ENCODE measurements around the gene VCAM1.

VCAM1 gene

DNA sequence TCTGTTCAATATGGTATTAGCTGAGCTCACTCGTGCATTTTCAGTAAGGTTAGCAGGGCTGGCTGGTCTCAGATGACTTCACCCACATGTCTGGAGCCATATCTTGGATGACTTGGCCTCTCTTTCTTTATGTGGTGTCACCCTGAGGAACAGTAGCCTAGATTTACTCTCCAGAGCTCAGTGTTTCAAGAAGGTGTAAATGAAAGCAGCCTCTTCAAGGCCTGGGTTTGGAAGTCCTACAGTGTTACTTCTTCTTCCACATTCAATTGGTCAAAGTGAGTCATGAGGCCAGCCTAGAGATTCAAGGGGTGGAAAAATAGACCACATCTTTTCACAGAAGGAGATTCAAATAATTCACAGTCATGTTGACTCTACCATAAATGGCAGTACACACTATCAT, 12.2 kb downstream of the VCAM1 start:
- peaks cover 2% of the 10 kb centered on the region for H3K36me3 Mint-ChIP-seq (ENCODE audit: insufficient read depth)
- no peak for DNase-seq (ENCODE audit: low spot score in 2 of 2)
- H3K4me3 Mint-ChIP-seq: no peak overlapping the region
- no peaks in the 10 kb centered on the region for H3K9me3 Mint-ChIP-seq
- no peak overlapping the region for H3K27ac Mint-ChIP-seq (ENCODE audit: low read depth)
- H3K4me1 Mint-ChIP-seq: no peaks in the 10 kb centered on the region
- no peaks in the 10 kb centered on the region for H3K27me3 Mint-ChIP-seq
- ATAC-seq (replicated peaks; ENCODE audit: extremely low read depth, poor library complexity, severe bottlenecking): no peak

DNA sequence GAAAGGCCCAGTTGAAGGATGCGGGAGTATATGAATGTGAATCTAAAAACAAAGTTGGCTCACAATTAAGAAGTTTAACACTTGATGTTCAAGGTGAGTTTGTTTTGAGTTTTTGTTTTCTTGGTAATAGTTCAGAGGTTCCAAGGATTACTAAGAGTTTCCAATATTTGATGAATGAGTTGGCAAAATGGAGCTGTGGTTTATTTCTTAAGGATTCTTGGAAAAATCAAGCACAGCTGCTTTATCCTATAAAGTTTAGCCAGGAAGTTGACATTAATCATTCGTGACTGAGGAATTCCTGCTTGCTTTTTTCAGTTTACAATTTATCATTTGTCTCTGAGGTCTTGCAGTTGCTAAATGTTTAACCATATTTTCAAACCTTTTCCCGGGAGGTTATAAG, 15.1 kb downstream of the VCAM1 start:
- ATAC-seq (replicated peaks; ENCODE audit: extremely low read depth, poor library complexity, severe bottlenecking): no peak
- no peaks in the 10 kb centered on the region for H3K4me1 Mint-ChIP-seq
- no peak overlapping the region for H3K4me3 Mint-ChIP-seq
- H3K9me3 Mint-ChIP-seq: no peaks in the 10 kb centered on the region
- no peak overlapping the region for H3K27ac Mint-ChIP-seq (ENCODE audit: low read depth)
- H3K27me3 Mint-ChIP-seq: no peaks in the 10 kb centered on the region
- DNase-seq (ENCODE audit: low spot score in 2 of 2): no peak
- H3K36me3 Mint-ChIP-seq (ENCODE audit: insufficient read depth): peaks cover 2% of the 10 kb centered on the region

DNA sequence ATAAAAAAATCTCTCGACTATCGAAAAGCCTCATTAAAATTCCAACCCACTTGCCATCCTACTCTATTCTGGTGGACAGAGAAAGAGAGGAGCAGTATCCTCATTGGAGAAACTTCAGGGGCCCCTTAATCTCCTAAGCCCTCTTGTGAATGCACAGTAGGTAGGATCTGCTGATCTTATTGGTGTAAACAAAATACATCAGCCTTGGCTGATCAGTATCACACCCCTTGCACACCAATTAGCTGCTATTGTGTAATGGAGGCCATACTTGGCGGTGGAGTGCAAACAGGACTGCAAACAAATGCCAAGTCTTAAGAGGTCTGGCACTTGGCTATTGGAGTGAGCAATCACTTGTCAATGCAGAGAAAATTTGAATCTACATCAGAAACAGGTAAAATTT, 15.7 kb downstream of the VCAM1 start:
- H3K27ac Mint-ChIP-seq (ENCODE audit: low read depth): no peak overlapping the region

DNA sequence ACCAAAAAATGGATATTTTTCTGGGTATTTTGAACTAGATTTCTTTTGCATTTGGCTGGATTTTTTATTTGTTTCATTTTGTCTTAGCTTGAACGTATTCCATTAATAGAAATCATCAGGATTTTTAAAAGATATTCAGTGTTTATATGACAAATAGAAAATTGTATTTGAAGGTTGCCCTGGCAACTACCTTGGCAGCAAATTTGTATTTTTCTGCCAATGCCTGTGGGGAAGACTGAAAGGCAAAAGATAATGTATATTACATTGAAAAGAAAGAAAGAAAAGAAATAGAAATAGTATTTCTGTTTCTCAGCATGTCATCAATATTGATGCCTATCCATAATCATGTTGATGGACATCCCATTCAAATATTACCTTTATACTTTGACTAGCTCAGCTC, 16.8 kb downstream of the VCAM1 start:
- DNase-seq (ENCODE audit: low spot score in 2 of 2) (no peak), ATAC-seq (replicated peaks; ENCODE audit: extremely low read depth, poor library complexity, severe bottlenecking) (no peak)
- no peaks in the 10 kb centered on the region for H3K4me1 Mint-ChIP-seq
- H3K27ac Mint-ChIP-seq (ENCODE audit: low read depth): no peak overlapping the region
- peaks cover 2% of the 10 kb centered on the region for H3K36me3 Mint-ChIP-seq (ENCODE audit: insufficient read depth)
- H3K27me3 Mint-ChIP-seq: no peaks in the 10 kb centered on the region
- H3K9me3 Mint-ChIP-seq: no peaks in the 10 kb centered on the region
- no peak overlapping the region for H3K4me3 Mint-ChIP-seq

More for the DNA sequence above, 15.7 kb downstream of the VCAM1 start:
- Mint-ChIP-seq H3K36me3 (ENCODE audit: insufficient read depth) (peaks cover 2% of the 10 kb centered on the region), H3K4me3 (no peak overlapping the region), H3K9me3 (no peaks in the 10 kb centered on the region), H3K4me1 (no peaks in the 10 kb centered on the region), H3K27me3 (no peaks in the 10 kb centered on the region)
- no peak for DNase-seq (ENCODE audit: low spot score in 2 of 2)
- no peak for ATAC-seq (replicated peaks; ENCODE audit: extremely low read depth, poor library complexity, severe bottlenecking)

DNA sequence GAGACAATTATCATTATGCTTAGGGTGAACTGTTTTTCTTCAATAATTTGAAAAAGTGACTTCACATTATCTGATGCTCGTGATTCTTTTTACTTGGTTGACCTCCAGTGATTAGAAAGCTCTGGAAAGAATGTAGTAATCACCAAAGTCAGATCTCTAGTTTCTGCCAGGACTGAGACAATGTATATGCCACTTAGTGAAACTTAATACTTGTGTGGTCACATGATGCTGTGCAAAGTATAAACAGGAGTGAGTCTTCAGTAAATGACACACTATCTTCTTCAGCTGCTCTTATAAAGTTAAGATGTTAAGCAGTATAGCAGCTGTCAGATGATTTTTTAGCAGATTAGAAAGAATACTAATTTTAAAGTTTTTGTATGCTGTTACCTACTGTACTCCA, 17.2 kb downstream of the VCAM1 start:
- Mint-ChIP-seq H3K27me3 (no peaks in the 10 kb centered on the region), H3K4me1 (no peaks in the 10 kb centered on the region), H3K36me3 (ENCODE audit: insufficient read depth) (peaks cover 2% of the 10 kb centered on the region), H3K27ac (ENCODE audit: low read depth) (no peak overlapping the region), H3K4me3 (no peak overlapping the region), H3K9me3 (no peaks in the 10 kb centered on the region)
- no peak for ATAC-seq (replicated peaks; ENCODE audit: extremely low read depth, poor library complexity, severe bottlenecking)
- no peak for DNase-seq (ENCODE audit: low spot score in 2 of 2)

DNA sequence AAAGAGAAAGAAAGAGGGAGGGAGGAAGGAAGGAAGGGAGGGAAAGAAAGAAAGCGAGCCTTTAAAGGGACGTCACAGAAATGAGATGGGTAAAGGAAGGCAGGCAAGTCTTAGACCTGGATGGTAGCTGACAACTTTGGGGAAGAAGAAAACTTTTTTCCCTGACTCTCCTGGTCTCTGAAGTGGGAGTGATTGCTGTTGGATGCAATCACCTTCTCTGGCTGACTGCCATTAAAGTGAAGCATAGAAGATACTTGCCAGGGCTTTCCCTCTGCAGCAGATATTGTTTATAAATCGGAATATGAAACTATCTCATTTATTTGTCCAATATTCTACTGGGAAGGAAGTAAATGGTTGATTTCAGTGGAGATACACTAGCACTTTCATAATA, 27.0 kb downstream of the VCAM1 start:
- ATAC-seq (replicated peaks; ENCODE audit: extremely low read depth, poor library complexity, severe bottlenecking) (no peak), DNase-seq (ENCODE audit: low spot score in 2 of 2) (no peak)
- Mint-ChIP-seq H3K4me3 (peak overlapping the region; percentile 48), H3K4me1 (peaks cover 12% of the 10 kb centered on the region), H3K9me3 (no peaks in the 10 kb centered on the region), H3K36me3 (ENCODE audit: insufficient read depth) (no peaks in the 10 kb centered on the region), H3K27ac (ENCODE audit: low read depth) (peak overlapping the region; percentile 83), H3K27me3 (peaks cover 19% of the 10 kb centered on the region)

DNA sequence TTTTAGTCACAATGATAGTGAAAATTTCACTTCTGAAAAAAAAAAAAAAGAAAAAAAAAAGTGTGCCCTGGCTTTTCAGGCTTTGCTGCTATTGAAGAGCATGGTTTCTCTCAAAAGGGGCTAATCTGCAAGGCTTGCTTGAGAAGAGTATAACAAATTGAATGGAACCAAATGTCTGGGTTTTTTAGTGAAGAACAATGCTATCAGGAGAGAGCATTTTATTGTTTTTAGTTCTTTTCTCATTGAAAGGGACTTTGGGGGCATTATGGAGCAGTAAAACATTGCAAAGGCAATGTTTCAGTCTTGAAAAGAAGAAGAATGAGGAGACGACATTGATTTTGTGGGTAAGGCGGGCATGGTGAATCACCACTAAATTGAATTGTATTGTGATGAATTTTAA, 28.2 kb downstream of the VCAM1 start:
- ATAC-seq (replicated peaks; ENCODE audit: extremely low read depth, poor library complexity, severe bottlenecking): no peak
- Mint-ChIP-seq H3K4me1 (peaks cover 12% of the 10 kb centered on the region), H3K4me3 (no peak overlapping the region), H3K27me3 (peaks cover 12% of the 10 kb centered on the region), H3K27ac (ENCODE audit: low read depth) (no peak overlapping the region), H3K9me3 (no peaks in the 10 kb centered on the region), H3K36me3 (ENCODE audit: insufficient read depth) (no peaks in the 10 kb centered on the region)
- DNase-seq (ENCODE audit: low spot score in 2 of 2): no peak

DNA sequence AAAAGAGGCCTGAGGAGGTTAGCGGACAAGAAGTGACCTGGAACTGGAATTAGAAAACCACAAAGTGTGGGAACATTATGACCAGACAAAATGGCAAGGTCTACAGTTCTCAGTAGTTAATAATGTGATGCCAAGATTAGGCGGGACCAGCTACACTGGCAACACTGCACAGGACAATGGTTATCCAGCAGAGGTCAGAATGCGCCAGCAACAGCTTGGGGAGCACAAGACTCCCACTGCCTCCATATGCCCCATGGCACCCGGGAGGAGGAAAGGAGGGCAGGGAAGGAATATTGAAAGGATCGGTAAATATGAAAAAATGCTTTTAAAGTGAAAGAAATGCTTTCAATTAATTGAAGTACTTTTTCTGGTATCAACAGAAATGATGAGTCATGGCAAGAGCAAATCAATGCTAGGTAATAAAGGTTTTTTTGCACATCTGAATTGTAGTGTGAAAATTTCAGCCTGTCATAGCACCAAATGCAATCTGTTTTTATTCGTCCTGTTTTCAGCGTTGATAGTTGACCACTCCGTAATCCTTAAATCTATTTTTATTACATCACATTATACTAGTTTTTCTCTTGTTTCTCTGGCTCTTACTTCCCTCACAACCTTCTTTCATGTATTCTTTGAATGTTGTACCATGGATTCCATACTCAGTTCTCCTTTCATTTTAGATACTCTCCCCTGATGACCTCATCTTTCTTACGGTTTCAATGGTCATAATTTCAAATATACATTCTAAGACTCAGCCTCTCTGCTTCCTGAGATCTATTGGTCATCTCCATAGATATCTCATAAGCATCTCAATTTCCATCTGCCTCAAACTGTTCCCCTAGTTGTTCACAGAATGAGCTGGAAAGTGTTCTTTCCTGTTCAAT, 30.7 kb downstream of the VCAM1 start:
- no peak overlapping the region for H3K4me3 Mint-ChIP-seq
- no peak for ATAC-seq (replicated peaks; ENCODE audit: extremely low read depth, poor library complexity, severe bottlenecking)

DNA sequence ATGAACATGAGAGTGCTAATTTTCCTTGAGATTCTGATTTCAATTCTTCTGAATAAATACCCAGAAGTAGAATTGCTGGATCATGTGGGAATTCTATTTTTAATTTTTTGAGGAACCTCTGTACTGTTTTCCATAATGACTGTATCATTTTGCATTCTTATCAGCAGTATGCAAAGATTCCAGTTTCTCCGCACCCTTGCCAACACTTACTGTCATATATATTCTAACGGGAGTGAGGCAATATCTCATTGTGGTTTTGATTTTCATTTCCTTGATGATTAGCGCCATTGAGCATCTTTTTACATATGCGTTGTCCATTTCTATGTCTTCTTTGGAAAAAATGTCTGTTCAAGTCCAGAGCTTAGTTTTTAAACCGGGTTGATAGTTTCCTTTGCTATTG, 33.2 kb downstream of the VCAM1 start:
- Mint-ChIP-seq H3K4me1 (no peaks in the 10 kb centered on the region), H3K9me3 (no peaks in the 10 kb centered on the region), H3K27ac (ENCODE audit: low read depth) (no peak overlapping the region), H3K27me3 (peaks cover 7% of the 10 kb centered on the region), H3K36me3 (ENCODE audit: insufficient read depth) (no peaks in the 10 kb centered on the region), H3K4me3 (no peak overlapping the region)
- ATAC-seq (replicated peaks; ENCODE audit: extremely low read depth, poor library complexity, severe bottlenecking) (no peak), DNase-seq (ENCODE audit: low spot score in 2 of 2) (no peak)

More for the DNA sequence above, 30.7 kb downstream of the VCAM1 start:
- H3K27me3 Mint-ChIP-seq: peaks cover 7% of the 10 kb centered on the region
- peaks cover 12% of the 10 kb centered on the region for H3K4me1 Mint-ChIP-seq
- no peaks in the 10 kb centered on the region for H3K9me3 Mint-ChIP-seq
- no peak for DNase-seq (ENCODE audit: low spot score in 2 of 2)
- H3K27ac Mint-ChIP-seq (ENCODE audit: low read depth): no peak overlapping the region
- no peaks in the 10 kb centered on the region for H3K36me3 Mint-ChIP-seq (ENCODE audit: insufficient read depth)

DNA sequence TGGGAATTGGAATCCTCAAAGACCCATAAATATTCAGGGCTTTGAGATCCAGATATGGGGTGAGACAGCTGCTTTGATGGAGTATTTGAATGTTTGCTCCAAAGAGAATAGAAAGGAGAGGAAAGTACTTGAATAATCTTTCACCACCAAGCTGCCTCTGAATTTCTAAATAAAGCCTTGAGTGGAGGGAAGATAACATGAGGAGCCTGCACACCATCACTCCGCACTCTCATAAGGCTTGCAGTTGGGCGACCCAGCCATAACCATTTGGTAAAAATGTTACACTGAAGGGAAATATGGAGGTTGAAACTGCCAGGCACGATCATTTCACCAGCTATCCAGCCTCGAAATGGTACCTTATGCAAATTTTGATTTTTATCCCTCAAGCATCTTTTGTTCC, 38.4 kb downstream of the VCAM1 start:
- no peak for DNase-seq (ENCODE audit: low spot score in 2 of 2)
- no peak for ATAC-seq (replicated peaks; ENCODE audit: extremely low read depth, poor library complexity, severe bottlenecking)
- Mint-ChIP-seq H3K4me3 (no peak overlapping the region), H3K4me1 (no peaks in the 10 kb centered on the region), H3K27me3 (peaks cover 20% of the 10 kb centered on the region), H3K36me3 (ENCODE audit: insufficient read depth) (no peaks in the 10 kb centered on the region), H3K9me3 (no peaks in the 10 kb centered on the region), H3K27ac (ENCODE audit: low read depth) (no peak overlapping the region)

DNA sequence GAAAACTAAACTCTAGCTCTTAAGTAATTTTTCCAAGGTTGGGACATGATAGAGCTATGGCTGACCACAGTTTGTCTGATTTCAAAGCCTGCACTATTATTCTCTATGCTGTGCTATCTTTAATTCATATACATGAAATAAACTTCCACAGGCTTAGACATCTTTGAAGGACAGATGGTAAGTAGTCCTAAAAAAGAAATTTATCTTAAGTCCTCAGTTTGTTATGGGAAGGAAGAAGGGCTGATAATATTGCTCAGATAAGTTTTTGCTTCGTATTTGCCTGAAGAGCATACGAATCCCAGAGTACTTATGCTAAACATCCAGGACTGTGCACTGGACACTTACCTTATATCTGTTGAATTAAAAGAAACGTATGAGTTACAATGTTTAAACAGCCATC, 39.6 kb downstream of the VCAM1 start:
- Mint-ChIP-seq H3K9me3 (no peaks in the 10 kb centered on the region), H3K4me3 (no peak overlapping the region)
- DNase-seq (ENCODE audit: low spot score in 2 of 2): no peak

DNA sequence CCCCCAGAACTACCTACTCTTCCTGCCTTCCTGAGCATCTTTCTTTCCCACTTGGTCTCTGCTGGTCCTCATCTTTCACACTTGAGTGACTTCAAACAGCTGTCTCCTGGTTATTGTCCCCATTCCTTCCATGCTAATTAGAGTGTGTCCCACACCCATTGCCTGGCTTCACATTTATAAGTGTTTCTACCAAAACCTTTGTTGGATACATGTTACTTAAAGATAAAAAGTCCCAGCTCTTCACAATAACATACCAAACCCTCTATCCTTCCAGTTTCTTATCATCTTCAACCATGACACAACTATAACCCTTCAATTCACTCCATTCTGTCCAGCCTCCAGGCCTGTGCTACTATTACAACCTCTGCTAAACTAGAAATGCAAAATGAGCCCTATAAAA, 41.0 kb downstream of the VCAM1 start:
- Mint-ChIP-seq H3K4me3 (no peak overlapping the region), H3K27ac (ENCODE audit: low read depth) (no peak overlapping the region), H3K27me3 (peaks cover 20% of the 10 kb centered on the region), H3K36me3 (ENCODE audit: insufficient read depth) (no peaks in the 10 kb centered on the region), H3K4me1 (no peaks in the 10 kb centered on the region), H3K9me3 (no peaks in the 10 kb centered on the region)
- DNase-seq (ENCODE audit: low spot score in 2 of 2): no peak
- no peak for ATAC-seq (replicated peaks; ENCODE audit: extremely low read depth, poor library complexity, severe bottlenecking)

More for the DNA sequence above, 39.6 kb downstream of the VCAM1 start:
- Mint-ChIP-seq H3K36me3 (ENCODE audit: insufficient read depth) (no peaks in the 10 kb centered on the region), H3K27me3 (peaks cover 20% of the 10 kb centered on the region), H3K27ac (ENCODE audit: low read depth) (no peak overlapping the region), H3K4me1 (no peaks in the 10 kb centered on the region)
- ATAC-seq (replicated peaks; ENCODE audit: extremely low read depth, poor library complexity, severe bottlenecking): no peak

DNA sequence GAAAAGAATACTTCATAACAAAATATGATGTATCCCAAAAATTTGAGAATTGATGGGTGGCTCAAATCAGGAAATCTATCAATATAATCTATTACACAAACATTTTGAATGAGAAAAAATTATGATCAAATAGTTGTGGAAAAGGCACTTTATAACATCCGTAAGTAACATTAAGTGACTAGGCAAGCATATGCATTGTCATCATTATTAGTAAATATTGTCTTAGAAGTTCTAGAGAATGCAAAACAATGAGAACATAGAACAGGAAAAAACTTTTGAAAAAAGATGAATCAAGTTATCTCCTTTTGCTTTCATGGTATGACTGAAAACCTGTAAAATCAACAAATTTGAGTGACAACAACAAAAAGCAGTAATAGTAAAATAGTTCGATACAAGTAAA, 42.9 kb downstream of the VCAM1 start:
- H3K27me3 Mint-ChIP-seq: peaks cover 20% of the 10 kb centered on the region
- no peaks in the 10 kb centered on the region for H3K4me1 Mint-ChIP-seq
- DNase-seq (ENCODE audit: low spot score in 2 of 2) (no peak), ATAC-seq (replicated peaks; ENCODE audit: extremely low read depth, poor library complexity, severe bottlenecking) (no peak)
- H3K9me3 Mint-ChIP-seq: no peaks in the 10 kb centered on the region
- H3K36me3 Mint-ChIP-seq (ENCODE audit: insufficient read depth): no peaks in the 10 kb centered on the region
- no peak overlapping the region for H3K4me3 Mint-ChIP-seq
- no peak overlapping the region for H3K27ac Mint-ChIP-seq (ENCODE audit: low read depth)
